ENCODE measurements around the gene DNAJC3.
"Not testable (repeated sequence)": the region's sequence is repeated elsewhere in the genome, so short reads cannot be mapped to it uniquely, and the experiment has no call there.

Gene DNAJC3, protein sequence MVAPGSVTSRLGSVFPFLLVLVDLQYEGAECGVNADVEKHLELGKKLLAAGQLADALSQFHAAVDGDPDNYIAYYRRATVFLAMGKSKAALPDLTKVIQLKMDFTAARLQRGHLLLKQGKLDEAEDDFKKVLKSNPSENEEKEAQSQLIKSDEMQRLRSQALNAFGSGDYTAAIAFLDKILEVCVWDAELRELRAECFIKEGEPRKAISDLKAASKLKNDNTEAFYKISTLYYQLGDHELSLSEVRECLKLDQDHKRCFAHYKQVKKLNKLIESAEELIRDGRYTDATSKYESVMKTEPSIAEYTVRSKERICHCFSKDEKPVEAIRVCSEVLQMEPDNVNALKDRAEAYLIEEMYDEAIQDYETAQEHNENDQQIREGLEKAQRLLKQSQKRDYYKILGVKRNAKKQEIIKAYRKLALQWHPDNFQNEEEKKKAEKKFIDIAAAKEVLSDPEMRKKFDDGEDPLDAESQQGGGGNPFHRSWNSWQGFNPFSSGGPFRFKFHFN

DNA sequence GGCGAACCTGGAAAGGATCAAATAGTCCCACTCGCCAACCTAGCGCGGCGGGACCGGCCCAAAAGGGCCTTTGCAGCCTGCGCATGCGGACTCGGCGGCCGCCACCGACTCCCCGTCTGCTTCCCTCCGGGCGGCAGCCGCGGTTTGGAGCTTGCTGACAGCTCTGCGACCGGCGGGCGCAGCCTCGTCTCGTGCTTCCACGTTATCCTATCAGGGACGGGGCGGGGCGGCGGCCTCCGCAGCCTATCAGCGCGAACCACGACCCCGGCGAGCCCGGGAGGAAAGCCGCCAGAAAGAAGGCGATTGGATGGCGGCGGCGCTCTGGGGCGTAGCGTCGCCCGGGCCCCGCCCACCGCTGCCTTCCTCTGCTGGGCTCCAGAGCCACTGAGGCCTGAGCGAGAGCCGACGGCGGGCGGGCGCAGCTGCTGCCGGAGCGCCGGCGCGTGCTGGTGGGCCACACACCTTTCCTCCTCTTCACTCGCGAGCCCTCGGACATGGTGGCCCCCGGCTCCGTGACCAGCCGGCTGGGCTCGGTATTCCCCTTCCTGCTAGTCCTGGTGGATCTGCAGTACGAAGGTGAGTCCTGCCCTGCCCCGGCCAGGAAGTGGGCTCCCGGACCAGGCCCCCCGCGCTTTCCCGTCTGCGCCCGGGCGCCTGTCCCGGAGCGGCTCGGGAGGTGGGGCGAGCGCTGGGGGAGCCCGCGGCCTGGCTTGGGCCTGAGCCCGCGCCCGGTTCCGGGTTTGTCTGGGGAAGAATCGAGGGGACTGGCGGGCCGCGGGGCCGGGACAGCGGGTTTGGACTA, at the start of gene DNAJC3:
Gene DNAJC3 (plus strand): TSS at position 378 of the 802 bp plus-strand sequence. CDS start 117 bp downstream, at position 495.
- DNase-seq = peak; percentile 79 to 98 (median 96)

DNA sequence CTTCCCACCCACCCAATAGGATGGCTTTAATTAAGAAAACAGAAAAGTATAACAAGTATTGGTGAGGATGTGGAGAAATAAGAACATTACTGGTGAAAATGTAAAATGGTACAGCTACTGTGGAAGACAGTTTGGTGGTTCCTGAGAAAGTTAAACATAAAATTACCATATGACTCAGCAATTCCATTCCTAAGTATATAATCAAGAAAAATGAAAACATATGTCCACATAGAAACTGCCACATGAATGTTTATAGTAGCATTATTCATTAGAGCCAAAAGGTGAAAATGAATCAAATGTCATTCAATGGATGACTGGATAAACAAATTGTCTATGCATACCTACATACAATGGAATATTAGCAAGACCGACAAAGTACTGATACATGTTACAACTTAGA, 49.3 kb upstream of the DNAJC3 start:
- DNase-seq = no peak

DNA sequence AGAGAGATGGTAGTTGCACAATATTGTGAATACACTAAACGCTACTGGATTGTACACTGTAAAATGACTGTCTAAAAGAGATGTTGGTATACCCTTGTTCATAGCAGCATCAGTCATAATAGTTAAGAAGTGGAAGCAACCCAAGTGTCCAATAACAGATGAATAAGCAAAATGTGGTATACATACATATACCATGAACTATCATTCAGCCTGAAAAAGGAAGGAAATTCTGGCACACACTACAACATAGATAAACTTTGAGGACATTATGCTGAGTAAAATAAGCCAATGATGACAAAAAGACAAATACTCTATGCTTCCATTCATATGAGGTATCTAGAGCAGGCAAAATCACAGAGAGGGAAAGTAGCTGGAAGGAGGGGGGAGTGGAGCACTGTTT, 48.5 kb upstream of the DNAJC3 start:
- no peak for DNase-seq

DNA sequence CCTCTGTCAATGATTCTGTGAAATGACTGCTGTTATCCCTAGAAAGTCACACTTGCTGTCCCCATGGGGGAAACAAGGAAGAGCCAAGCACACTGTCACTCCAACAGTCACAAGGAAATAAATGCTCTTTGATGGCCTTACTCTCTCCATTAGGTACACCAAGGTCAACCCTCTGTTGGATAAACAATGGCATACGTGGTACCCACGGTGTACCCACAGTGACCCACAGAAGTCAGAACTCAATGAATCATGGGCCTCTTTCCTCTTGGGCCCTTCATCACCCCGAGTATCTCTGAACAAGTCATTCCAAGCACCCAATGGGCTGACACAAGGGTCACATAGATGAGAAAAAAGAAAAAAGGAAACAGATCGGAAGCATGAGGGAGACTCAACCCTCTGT, 47.9 kb upstream of the DNAJC3 start:
- no peak for DNase-seq

DNA sequence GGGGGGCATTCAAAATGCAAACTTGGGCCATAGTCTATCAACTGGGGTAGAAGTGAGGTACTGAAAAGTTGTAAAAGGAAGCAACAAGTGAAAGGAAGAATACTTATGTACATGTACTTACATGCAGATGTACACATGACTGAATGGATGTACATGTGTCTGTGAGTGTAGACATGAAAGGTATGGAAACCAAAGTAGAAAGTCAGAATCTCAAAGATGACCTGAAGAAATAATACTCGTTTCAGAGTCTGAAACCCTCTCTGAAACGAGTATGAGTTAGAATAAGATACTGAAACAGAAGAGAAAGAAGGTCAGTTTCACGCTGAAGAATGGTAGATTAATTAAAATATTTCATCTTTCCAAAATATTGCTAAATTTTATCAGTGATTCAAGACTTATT, 46.3 kb upstream of the DNAJC3 start:
- no peak for DNase-seq

DNA sequence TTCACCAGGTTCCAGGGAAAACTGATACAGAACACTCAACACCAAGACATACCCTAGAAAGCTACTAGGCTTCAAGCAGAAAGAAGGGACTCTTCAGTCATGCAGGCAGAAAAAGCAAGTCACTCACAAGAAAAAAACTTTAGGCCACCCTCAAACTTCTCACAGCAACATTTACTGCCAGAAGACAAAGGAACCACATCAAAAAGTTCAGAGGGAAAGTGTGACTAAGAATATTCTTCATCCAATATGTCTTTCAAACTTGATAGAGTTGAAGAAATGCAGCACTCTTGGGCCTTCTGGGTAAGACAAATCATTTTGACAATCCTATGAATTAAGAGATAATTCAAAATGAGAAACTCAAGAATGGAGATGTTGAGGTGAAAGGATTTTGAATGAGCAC, 40.1 kb upstream of the DNAJC3 start:
- no peak for DNase-seq

DNA sequence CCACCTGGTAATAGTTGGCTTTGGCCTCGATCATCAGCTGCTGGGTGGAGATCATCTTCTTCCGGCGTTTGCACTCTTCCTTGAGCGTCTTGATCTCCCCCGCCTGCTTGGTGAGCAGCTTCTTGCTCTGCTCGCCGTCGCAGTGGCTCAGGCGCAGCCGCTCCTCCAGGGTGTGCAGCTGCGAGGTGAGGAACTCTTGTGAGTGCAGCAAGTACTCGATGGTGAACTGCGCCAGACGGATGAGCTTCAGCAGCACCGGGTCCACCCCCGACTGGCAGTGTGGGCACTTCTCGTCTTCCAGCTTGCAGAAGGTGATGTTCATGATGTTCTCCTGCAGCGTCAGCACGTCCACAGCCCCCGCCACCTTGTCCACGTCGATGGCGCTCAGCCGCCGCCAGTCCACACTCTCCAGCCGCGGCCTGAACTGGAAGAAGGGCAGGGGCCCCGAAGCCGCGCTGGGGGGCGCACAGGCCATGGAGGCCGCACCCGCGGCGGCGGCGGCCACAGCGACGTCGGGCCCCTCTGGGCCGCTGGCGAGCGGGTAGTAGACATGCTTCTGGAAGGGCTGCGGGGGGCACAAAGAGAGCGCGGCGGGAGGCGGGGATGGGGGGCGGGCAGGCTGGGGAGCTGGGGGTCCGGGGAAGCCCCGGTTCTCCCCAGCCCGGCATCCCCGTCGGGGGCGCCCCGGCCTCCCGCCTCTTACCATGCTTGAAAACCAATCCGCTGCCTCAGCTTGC, 35.5 kb upstream of the DNAJC3 start:
- DNase-seq = peak in 2 of 14 donors; percentile 30 to 35

DNA sequence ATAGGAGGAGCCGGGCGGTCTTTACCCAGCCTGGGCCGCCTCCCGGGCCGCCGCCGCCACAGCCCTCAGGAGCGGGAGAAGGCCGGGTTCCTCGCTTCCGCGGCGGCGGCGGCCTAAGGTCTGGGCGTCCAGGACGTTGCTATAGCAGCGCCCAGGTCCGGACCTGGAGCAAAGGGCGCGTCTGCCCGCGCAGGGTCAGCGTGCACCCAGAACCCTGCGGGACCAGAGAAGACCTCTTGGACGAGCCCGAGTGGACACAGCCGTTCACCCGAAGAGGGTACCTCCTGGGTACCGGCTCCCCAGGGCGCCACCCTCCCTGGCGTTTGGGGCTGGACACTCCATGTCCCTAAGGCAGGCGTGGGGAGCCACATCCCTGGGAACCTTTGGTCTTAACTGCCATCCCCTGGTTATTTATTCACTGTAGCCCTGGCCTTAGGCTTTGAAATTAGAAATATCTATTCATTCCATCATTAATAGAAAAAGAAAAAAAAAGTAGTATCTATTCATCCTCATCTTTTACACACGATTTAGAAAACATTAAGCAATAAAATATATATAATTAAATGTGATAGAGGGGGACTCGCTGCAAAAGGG, 34.8 kb upstream of the DNAJC3 start:
- DNase-seq = peak in 3 of 14 donors; percentile 4 to 53 (median 29)

DNA sequence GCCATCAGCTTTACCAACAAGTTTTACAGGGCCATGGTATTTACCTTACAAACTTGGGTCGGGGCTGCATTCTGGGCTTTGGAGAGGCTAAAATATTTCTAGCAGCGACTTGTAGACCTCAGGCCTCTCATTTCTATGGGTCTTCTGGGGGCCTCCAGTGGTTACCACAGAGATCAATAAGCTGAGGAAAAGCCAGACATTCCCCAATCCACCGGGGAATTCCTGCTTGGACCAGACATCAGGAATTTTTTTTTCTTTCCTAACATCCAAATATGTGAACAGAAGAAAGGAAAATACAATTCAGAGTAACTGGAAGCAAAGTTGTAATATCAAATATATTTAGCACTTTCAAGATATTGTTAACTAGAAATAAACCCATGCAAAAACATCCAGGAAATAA, 33.9 kb upstream of the DNAJC3 start:
- DNase-seq = no peak

DNA sequence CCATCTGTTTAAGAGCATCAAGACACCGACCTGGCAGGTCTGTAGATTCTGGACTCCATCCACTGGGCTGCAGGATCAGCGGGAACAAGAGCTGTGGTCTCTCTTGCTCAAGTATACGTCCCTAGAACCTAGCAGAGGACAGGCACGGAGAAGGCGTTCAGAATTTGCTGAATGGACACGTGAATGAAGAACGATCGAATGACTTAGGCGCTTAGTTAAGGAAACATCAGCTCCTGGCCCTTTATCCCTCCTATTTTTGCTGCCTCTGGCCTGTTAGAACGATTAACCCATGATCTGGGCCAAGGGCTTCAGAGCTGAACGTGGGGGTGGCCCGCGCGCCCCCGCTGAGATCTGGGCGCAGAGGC, 33.4 kb upstream of the DNAJC3 start:
- peak in 2 of 14 donors; percentile 31 to 54 for DNase-seq

DNA sequence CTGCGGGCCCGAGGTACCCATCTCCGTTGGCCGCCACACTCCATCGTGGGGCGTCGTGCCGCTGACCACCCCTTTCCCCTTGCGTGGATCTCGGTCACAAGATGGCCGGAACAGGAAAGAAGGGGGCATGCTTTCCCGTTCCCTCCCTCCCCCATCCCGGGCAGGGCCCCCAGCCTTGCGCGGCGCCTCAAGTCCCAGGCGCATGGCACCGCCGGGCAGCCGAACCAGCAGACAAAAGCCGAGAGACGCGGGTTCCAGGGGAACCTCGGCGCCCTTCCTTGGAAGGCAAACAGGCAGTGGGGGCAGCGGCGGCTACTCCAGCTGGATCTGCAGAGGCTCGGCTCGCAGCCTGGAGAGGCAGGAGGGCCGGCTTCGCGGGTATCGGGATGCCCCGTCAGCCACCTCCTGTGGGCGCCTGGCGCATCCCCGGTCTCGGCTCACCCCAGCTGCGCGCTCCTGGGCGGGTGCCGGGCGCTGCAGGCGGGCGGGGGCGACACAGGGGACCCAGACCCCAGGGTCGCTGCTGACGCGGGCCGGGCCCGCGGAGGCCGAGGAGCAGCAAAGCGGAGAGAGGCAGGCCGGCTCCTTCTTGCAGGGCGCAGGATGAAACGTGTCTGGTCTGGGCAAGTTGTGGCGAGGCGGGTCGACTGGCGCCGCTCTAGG, 32.9 kb upstream of the DNAJC3 start:
- DNase-seq = peak in 8 of 14 donors; percentile 6 to 64 (median 43)

DNA sequence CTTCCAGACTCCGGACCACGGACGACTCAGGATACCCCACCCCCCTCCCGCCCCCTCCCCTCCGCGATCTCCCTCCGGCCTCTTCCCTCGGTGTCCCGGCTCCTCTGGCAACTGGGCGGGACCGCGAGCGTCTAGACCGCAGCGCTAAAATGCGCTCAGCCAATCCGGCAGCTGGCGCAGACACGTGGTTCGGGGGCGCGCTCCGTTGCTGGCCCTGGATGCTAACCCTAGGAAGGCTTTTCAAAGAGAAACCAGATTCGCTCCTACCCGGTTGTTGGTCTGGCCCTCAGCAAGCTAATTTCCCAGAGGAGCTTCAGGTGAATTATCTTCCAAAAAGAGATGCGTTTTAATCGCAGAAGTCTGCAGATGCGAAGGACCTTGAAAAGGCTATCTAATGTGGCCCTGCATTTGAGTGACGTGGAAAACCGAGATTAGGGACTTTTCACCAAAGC, 32.3 kb upstream of the DNAJC3 start, which contains the start of gene DZIP1:
Gene DZIP1 (minus strand): TSS at position 106 of the 452 bp plus-strand sequence. CDS start 2,677 bp downstream, outside the sequence.
- peak in 13 of 14 donors; percentile 6 to 81 (median 42) for DNase-seq

DNA sequence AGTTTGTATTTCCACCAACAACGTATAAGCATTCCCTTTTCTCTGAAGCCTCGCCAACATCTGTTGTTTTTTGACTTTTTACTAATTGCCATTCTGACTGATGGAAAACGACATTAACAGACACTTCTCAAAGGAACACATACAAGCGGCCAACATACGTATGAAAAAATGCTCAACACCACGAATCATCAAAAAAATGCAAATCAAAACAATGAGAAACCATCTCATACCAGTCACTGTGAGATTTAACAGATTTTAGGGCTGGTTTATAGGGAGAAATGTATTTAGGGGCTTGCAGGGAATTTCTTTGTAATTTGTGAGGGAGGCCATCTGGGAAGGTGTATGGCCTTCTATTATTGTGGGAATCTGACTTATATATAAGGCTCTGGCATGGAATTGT, 29.6 kb upstream of the DNAJC3 start:
- DNase-seq = no peak

DNA sequence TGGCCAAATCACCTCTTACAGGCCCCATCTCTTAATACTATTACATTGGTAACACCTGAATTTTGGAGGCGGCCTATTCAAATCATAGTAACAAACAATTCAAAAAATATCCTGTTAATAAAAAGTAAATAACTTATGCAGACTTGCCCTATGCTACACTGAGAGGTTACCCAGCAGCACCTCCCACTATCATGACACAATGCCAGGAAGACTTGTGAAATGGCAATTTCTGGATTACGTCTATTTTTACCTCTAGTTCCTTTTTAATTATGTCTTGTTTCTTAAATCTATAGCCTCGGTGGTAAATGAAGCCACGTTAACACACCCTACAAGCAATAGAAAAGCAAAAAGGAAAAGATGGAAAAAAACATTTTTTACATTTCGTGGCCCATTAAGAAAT, 26.2 kb upstream of the DNAJC3 start:
- no peak for DNase-seq

DNA sequence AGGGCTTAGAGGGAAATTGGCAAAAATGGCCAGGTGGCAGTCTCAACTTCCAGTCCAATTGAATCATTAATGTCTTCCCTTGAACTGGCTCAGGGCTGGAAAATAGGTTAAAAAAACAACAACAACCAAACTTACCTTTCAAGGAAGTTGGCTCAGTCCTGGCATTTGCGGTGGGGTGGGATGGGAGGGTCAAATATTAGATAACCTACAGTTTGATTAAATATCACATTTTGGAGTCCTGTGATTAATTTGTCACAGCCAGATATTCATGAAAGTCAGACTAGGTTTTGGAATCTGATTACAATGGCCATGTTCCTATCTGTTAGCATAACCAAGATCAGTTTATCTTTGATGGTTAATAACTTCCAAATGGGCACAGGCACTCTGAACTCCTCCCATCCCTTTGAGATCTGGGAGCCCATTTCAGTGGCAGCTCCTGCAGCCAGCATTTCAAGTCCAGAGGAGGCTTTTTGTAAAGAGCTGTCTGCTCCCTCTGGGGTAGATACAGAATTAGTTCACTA, 24.6 kb upstream of the DNAJC3 start:
- DNase-seq = no peak

DNA sequence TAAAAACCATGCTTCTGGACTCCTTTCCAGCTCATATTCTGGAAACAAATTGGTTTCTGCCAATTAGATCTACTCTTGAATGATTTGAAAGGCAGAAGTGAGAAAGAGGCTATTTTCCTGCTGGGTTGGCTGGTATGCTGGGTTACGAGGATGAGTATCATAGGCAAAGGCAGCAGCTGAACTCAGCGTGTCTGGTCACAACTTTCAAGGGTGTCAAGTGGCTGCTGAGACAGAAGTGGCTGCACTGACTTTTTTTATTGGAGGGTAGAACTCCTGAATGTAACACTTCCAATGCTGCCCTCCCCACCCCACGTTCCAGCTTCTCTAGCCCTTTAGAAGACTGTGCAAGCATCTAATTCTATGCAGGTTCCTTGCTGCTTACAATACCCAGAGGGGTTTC, 24.1 kb upstream of the DNAJC3 start:
- no peak for DNase-seq

DNA sequence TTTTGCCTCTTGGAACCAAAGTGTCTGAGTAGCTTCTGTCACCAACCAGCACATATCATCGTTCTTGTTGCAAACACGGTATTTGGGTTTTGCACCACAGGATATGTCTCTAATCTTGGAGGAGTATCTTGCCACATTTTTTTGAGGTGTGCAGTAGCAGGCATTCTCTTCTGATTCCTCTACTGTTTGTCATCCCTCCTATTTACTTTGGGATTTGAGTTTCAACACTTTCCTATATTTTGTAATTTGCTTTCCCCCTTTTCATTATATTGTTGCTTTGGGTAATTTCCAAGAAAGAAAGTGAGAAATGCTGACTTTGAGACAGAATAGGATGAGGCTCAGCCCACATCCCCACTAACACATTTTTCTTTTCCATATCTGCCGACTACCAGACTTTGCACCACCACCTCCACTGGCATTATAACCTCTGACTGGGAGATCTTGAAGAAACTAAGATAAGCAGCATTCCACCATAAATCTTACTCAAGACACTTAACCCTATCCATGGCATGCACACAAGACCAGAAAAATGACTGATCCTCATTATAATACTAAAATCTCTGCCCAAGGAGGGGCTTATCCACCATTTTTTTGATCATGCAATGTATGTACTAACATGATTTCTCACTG, 20.4 kb upstream of the DNAJC3 start:
- no peak for DNase-seq

DNA sequence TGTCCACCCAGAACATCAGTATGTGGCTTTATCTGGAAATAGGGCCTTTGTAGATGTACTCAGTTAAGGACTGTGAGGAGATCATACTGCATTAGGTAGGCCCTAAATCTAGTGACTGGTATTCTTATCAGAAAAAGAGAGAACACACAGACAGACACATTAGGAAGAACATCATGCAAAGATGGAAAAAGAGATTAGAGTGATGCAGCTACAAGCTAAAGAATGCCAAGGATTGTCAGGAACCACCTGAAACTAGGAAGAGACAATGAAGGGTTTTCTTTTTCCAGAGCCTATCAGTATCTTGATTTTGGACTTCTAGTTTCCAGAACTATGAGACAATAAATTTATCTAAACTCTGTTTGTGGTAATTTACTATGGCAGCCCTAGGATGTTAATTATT, 17.4 kb upstream of the DNAJC3 start:
- DNase-seq = no peak

DNA sequence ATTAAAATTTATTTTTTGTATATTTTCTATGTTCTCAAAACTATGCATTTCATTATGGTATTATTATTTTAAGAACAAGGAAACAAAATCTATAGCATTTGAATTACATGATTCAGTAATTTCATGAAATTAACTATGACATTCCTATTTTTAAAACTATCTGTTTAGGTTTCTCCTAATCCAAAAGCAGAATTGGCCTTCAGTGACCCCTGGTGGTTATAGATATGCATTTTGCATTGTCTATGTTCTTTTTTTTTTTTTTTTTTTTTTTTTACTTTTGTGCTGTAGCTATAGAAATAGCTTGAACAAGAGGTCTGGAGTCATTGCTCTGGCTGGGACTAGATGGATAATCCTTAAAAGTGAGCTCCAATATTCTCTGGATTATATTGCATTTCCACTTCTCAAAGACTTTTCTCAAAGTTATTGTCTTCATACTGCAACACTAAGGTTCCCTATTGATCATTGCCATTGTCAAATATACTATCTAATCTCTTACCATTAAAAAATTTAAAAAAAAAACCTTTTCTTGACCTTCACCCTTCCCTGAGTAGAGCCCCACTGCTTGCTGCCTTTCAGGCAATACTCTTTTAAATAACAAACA, 15.9 kb upstream of the DNAJC3 start:
- no peak for DNase-seq

DNA sequence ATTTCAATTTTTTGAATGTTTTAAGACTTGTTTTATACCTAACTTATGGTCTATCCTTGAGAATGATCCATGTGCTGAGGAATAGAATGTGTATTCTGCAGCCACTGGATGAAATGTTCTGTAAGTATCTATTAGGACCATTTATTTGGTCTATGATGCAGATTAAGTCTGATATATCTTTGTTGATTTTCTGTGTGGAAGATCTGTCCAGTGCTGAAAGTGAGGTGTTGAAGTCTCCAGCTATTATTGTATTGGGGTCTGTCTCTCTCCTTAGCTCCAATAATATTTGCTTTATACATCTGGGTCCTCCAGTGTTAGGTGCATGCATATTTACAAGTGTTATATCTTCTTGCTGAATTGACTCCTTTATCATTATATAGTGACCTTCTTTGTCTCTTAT, 9.7 kb upstream of the DNAJC3 start:
- not testable (repeated sequence) for DNase-seq
